Activated CD8-positive, alpha-beta memory T cell treated with anti-CD3 and anti-CD28 coated beads, Interleukin-2, amount 10 ng/mL, durations not matched to agents 7 days and 5 days (primary cell): ENCODE results near the gene CSDE1. TPM values are rescaled to one million over a fixed set of nuclear protein-coding genes. Genes with fewer than 3 reads are reported as not detected.
A peak's percentile ranks its signal among the peaks of the same experiment; 100 is the strongest.

ENCODE experiments used
- ATAC-seq: fragments of 150-1000 bp; cut with Tn5 transposase; one replicate; pipeline ENCODE4 v1.10.0; 2021; ENCODE audit warnings: moderate library complexity
- CTCF ChIA-PET: fragments of 350-600 bp; sonication (Branson Sonifier 250); formaldehyde crosslinking; loops from one replicate; lab custom pipeline; 2021; ENCODE audit warnings: antibody characterized with exemption; lab: Charles Lee
- DNase-seq: peaks from one replicate; pipeline ENCODE4 v3.0.0-alpha.2; 2020
- H3K27ac Mint-ChIP-seq: one replicate; pipeline ENCODE4 v1.8.0; 2021; ENCODE audit warnings: mild to moderate bottlenecking, mixed read lengths
- H3K27me3 Mint-ChIP-seq: one replicate; pipeline ENCODE4 v1.8.0; 2021; ENCODE audit warnings: mixed read lengths
- H3K36me3 Mint-ChIP-seq: one replicate; pipeline ENCODE4 v1.8.0; 2021; ENCODE audit warnings: mild to moderate bottlenecking, mixed read lengths
- H3K4me1 Mint-ChIP-seq: one replicate; pipeline ENCODE4 v1.8.0; 2021; ENCODE audit warnings: mixed read lengths
- H3K4me3 Mint-ChIP-seq: one replicate; pipeline ENCODE4 v1.8.0; 2021; ENCODE audit warnings: mild to moderate bottlenecking, moderate library complexity, mixed read lengths
- H3K9me3 Mint-ChIP-seq: one replicate; pipeline ENCODE4 v1.8.0; 2022; ENCODE audit warnings: low read depth, mixed read lengths
- total RNA-seq, 2 experiments: library from RNA; stranded (reverse); gene quantifications; one replicate each; pipeline ENCODE4 v1.2.3, GENCODE V29; 2021

The CSDE1 gene
- total RNA-seq, 2 experiments from 2014 or later = 331 to 410 TPM

DNA sequence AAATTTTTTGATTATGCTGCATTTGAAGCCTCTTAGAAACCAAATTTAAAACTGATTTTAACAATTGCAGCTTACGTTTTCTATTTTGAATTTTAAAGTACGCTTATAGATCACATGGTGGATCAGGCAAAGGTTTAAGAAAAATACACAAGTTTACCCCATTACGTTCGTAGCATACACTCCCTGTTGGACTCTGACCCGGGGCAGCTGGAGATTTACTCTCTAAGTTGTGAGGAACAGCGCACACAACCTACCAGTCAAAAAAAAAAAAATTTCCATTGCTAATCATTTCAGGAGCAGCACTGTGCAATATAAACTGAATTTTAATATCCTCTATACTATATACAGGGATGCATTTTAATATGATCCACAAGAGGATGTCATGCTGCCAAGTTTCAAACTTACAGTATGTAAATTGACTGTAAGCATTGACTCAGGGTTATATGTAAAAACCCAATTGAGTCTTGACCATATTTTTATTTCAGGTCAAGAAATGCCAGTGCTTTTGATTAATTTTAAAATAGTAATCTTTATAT is 20.4 kb downstream of the CSDE1 start:
- H3K27me3 Mint-ChIP-seq = no peaks in the 10 kb centered on the region
- H3K36me3 Mint-ChIP-seq = peaks cover 64% of the 10 kb centered on the region
- H3K9me3 Mint-ChIP-seq = no peaks in the 10 kb centered on the region
- no peak overlapping the region for H3K4me3 Mint-ChIP-seq
- H3K27ac Mint-ChIP-seq = no peak overlapping the region
- ATAC-seq (no peak), DNase-seq (no peak)
- peaks cover 10% of the 10 kb centered on the region for H3K4me1 Mint-ChIP-seq
- CTCF ChIA-PET = interaction anchor here (1.3 kb wide), 1 partner anchor 17 kb away, joined by 3 read pairs; no protein-coding TSS in a partner anchor

- no peak overlapping the region for H3K4me3 Mint-ChIP-seq
- peaks cover 7% of the 10 kb centered on the region for H3K4me1 Mint-ChIP-seq
- no peaks in the 10 kb centered on the region for H3K27me3 Mint-ChIP-seq
- peak overlapping the region; percentile 42 for H3K27ac Mint-ChIP-seq
- CTCF ChIA-PET = no interaction called here
- peaks cover 62% of the 10 kb centered on the region for H3K36me3 Mint-ChIP-seq
- DNase-seq (no peak), ATAC-seq (no peak)
- H3K9me3 Mint-ChIP-seq = no peaks in the 10 kb centered on the region
Observed at GRCh38 chr1:114735479-114735878, 22.3 kb downstream of the CSDE1 start.

- peaks cover 73% of the 10 kb centered on the region for H3K36me3 Mint-ChIP-seq
- no peak overlapping the region for H3K4me3 Mint-ChIP-seq
- peaks cover 5% of the 10 kb centered on the region for H3K4me1 Mint-ChIP-seq
- CTCF ChIA-PET = no interaction called here
- no peak overlapping the region for H3K27ac Mint-ChIP-seq
- no peaks in the 10 kb centered on the region for H3K9me3 Mint-ChIP-seq
- ATAC-seq = no peak
- no peaks in the 10 kb centered on the region for H3K27me3 Mint-ChIP-seq
- no peak for DNase-seq
Observed at GRCh38 chr1:114729782-114730181, 28.0 kb downstream of the CSDE1 start.

DNA sequence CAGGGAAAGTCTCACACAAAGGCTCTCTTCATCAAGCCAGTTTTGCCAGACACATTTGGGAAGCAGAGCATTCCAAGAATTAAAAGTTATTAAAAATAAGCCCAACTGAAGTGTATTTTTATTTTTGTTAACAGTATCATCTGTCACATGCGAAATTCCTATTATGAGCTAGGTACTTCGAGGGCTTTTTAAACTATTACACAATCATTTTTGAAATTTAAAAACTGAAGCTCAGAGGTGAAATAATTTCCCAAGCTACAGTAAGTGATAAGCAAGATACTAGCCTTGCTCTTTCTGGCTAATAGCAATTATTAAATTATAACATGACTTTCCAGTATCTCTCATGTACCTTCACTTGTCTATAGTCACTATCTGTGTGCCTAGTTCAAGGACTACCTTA is 29.2 kb downstream of the CSDE1 start:
- Mint-ChIP-seq H3K27ac (no peak overlapping the region), H3K9me3 (no peaks in the 10 kb centered on the region), H3K27me3 (no peaks in the 10 kb centered on the region), H3K4me1 (peaks cover 6% of the 10 kb centered on the region), H3K4me3 (no peak overlapping the region), H3K36me3 (peaks cover 71% of the 10 kb centered on the region)
- ATAC-seq (no peak), DNase-seq (no peak)
- CTCF ChIA-PET = no interaction called here

DNA sequence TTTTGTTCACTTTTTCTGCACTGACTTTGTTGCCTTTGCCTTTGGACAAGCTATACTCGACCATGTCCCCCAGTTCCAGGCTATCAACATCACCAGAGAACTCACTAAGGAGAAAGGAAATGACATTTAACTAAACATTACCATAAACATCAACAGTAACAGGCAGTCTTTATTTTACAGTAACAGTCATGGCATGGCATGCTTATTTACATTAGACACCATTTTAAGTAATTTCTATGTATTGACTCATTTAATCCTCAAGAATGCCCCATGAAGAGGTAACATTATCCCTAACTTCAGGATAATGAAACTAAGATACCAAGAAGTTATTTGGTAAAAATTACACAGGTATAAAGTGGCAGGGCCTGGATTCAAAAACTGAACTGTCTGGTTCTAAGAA is 32.6 kb downstream of the CSDE1 start:
- no peak overlapping the region for H3K4me3 Mint-ChIP-seq
- no peaks in the 10 kb centered on the region for H3K27me3 Mint-ChIP-seq
- CTCF ChIA-PET = no interaction called here
- H3K36me3 Mint-ChIP-seq = peaks cover 73% of the 10 kb centered on the region
- H3K9me3 Mint-ChIP-seq = no peaks in the 10 kb centered on the region
- ATAC-seq (no peak), DNase-seq (no peak)
- peaks cover 7% of the 10 kb centered on the region for H3K4me1 Mint-ChIP-seq
- peak overlapping the region; percentile 18 for H3K27ac Mint-ChIP-seq

GRCh38 chr1:114723915-114724314 is 33.9 kb downstream of the CSDE1 start:
- Mint-ChIP-seq H3K27me3 (no peaks in the 10 kb centered on the region), H3K9me3 (no peaks in the 10 kb centered on the region), H3K36me3 (peaks cover 74% of the 10 kb centered on the region), H3K4me1 (peaks cover 7% of the 10 kb centered on the region), H3K4me3 (no peak overlapping the region), H3K27ac (no peak overlapping the region)
- ATAC-seq = no peak
- no peak for DNase-seq
- CTCF ChIA-PET = no interaction called here

- Mint-ChIP-seq H3K27ac (no peak overlapping the region), H3K4me1 (peaks cover 7% of the 10 kb centered on the region), H3K4me3 (no peak overlapping the region), H3K36me3 (peaks cover 75% of the 10 kb centered on the region), H3K27me3 (no peaks in the 10 kb centered on the region), H3K9me3 (no peaks in the 10 kb centered on the region)
- no peak for ATAC-seq
- no peak for DNase-seq
- CTCF ChIA-PET = no interaction called here
Observed at GRCh38 chr1:114723457-114723856, 34.3 kb downstream of the CSDE1 start.

DNA sequence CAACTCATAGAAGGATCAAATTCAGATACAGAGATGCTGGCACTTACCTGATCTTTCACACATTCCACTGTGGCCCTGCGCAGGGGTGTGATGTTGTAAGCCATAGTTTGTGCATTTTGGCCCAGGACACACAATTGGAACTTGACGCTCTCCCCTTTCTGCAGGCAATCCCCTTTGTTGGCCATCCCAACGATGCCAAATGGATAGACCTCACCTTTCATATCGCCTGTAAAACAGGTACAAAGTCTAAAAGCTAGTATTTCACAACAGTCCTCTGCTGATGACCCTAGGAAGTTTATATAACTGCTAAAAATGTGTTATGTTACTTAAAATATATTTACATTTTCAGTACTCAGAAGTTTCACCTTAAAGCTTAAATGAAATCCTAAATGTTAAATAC is 37.3 kb downstream of the CSDE1 start:
- H3K36me3 Mint-ChIP-seq = peaks cover 73% of the 10 kb centered on the region
- CTCF ChIA-PET = interaction anchor here (0.7 to 1.3 kb wide), 2 partner anchors 15 to 17 kb away, joined by 3 read pairs; no protein-coding TSS in a partner anchor
- H3K27ac Mint-ChIP-seq = no peak overlapping the region

GRCh38 chr1:114719424-114719787 is 38.4 kb downstream of the CSDE1 start:
- Mint-ChIP-seq H3K4me1 (peaks cover 18% of the 10 kb centered on the region), H3K27ac (no peak overlapping the region)

More for the DNA sequence above, 37.3 kb downstream of the CSDE1 start:
- H3K4me1 Mint-ChIP-seq = peaks cover 17% of the 10 kb centered on the region
- H3K27me3 Mint-ChIP-seq = no peaks in the 10 kb centered on the region
- ATAC-seq (no peak), DNase-seq (no peak)
- no peak overlapping the region for H3K4me3 Mint-ChIP-seq
- no peaks in the 10 kb centered on the region for H3K9me3 Mint-ChIP-seq

DNA sequence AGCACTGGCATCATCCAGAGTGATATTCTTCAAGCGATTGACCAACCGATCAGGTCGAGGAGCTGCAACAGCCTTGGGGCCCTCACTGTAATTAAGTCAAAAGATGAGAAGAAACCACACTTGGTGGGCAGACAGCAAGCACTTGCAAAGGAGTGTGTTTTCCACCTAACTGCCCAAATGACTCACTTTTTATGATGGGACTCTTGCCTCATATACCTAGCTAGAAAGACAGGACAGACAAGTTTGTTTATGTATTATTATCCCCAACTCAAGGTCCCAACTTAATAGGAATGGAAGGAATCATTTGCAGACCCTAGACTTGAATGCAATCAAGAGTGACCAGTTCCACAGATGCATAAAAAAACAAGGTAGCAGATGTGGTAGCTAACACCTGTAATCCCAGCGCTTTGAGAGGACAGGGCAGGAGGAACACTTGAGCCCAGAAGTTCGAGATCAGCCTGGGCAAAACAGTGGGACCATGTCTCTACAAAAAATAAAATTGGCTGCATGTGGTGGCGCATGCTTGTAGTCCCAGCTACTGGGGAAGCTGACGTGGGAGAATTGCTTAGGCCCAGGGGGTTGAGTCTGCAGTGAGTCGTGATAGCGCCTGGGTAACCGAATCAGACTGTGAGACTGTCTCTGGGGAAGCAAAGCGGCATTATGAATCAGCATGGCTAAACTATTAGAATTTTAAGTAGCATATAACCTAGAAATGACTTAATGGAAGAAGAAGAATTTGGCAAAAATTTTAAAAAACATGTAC is 38.9 kb downstream of the CSDE1 start:
- Mint-ChIP-seq H3K4me3 (no peak overlapping the region), H3K27ac (no peak overlapping the region)
- CTCF ChIA-PET = no interaction called here

More at GRCh38 chr1:114719424-114719787, 38.4 kb downstream of the CSDE1 start:
- Mint-ChIP-seq H3K9me3 (no peaks in the 10 kb centered on the region), H3K36me3 (peaks cover 66% of the 10 kb centered on the region), H3K27me3 (no peaks in the 10 kb centered on the region), H3K4me3 (no peak overlapping the region)
- DNase-seq (no peak), ATAC-seq (no peak)
- CTCF ChIA-PET = no interaction called here

DNA sequence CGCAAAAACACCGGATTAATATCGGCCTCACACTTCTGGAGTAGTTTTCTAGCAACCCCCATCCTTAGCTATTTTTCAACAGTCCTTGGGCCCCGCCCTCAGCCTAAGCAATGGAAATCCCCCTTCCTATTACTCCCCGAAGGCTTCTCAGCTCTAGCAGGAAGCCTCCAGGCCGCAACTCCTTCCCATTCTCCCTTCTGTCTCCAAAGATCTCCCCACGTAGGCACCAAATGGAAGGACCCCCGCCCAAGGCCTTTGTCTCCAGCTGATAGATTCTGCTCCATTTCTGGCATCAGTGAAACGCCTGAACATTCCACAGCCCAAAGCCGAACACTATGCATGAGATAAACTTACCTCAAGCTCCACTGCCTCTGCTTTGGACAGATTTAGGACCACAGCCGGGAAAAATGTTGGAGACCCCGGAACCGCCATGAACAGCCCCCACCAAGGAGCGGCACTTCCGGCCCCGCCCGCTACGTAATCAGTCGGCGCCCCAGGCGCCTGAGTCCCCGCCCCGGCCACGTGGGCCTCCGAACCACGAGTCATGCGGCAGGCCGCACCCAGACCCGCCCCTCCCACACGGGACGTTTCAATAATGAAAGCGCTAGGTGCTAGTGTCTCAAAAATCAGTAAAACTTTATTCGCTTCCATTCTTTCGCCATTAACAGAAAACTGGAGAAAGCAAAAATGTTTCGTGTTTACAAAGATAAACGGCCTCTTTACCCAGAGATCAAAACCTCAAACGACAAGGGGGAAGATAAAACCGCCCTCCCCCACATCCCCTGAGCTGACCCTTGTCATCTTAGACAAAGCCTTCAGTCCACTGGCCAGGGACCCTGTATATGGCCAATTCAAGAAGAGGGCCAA is 41.2 kb downstream of the CSDE1 start, which contains the start of gene NRAS:
TSS of gene NRAS (minus strand) at position 468 of the 867 bp plus-strand sequence. CDS start 611 bp downstream, outside the sequence.
- DNase-seq (peak; percentile 97), ATAC-seq (peak; percentile 96)
- Mint-ChIP-seq H3K4me3 (peak within 1 kb of the TSS; percentile 98), H3K27ac (peak within 1 kb of the TSS; percentile 96), H3K9me3 (no peaks in the 10 kb centered on the region), H3K4me1 (peaks cover 17% of the 10 kb centered on the region), H3K27me3 (no peaks in the 10 kb centered on the region), H3K36me3 (peaks cover 65% of the 10 kb centered on the region)
- CTCF ChIA-PET = interaction anchor here (1.2 to 2.0 kb wide), 5 partner anchors 11 to 370 kb away, joined by 3 to 8 read pairs (median 5); partner anchors contain the start of genes CSDE1 and DENND2C

More for the DNA sequence above, 38.9 kb downstream of the CSDE1 start:
- Mint-ChIP-seq H3K4me1 (peaks cover 22% of the 10 kb centered on the region), H3K27me3 (no peaks in the 10 kb centered on the region), H3K36me3 (peaks cover 66% of the 10 kb centered on the region), H3K9me3 (no peaks in the 10 kb centered on the region)
- no peak for ATAC-seq
- DNase-seq = no peak

DNA sequence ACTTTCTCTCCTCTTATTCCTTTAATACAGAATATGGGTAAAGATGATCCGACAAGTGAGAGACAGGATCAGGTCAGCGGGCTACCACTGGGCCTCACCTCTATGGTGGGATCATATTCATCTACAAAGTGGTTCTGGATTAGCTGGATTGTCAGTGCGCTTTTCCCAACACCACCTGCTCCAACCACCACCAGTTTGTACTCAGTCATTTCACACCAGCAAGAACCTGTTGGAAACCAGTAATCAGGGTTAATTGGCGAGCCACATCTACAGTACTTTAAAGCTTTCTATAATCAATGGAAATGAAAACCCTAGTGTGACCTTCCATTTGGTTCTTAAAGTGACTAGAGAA is 41.9 kb downstream of the CSDE1 start:
- Mint-ChIP-seq H3K4me1 (peaks cover 17% of the 10 kb centered on the region), H3K27me3 (no peaks in the 10 kb centered on the region), H3K36me3 (peaks cover 60% of the 10 kb centered on the region), H3K4me3 (peak overlapping the region; percentile 98), H3K27ac (peak overlapping the region; percentile 96), H3K9me3 (no peaks in the 10 kb centered on the region)
- DNase-seq = no peak
- CTCF ChIA-PET = interaction anchor here (1.2 to 2.0 kb wide), 5 partner anchors 10 to 369 kb away, joined by 3 to 8 read pairs (median 5); partner anchors contain the start of genes CSDE1 and DENND2C
- ATAC-seq = no peak

DNA sequence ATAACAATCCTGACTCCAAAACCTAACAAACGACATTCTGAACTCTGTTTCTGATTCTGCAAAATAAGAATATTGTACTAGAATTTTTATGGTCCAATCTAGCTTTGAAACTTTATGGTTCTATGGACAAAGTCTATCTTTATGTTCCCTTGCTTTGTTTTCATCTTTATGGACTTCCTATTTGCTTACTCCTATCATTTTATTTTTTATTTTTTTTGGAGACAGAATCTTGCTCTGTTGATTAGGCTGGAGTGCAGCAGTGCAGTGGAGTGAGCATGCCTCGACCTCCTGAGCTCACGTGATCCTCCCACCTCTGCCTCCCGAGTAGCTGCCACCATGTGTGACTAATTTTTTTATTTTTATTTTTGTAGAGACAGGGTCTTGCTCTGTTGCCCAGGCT is 44.8 kb downstream of the CSDE1 start:
- Mint-ChIP-seq H3K27me3 (no peaks in the 10 kb centered on the region), H3K36me3 (peaks cover 56% of the 10 kb centered on the region), H3K4me3 (no peak overlapping the region), H3K27ac (no peak overlapping the region), H3K4me1 (peaks cover 17% of the 10 kb centered on the region), H3K9me3 (no peaks in the 10 kb centered on the region)
- CTCF ChIA-PET = interaction anchor here (1.0 kb wide), 1 partner anchor 42 kb away, joined by 3 read pairs; no protein-coding TSS in a partner anchor
- no peak for ATAC-seq
- no peak for DNase-seq
